ENCODE results near the gene PPP3R2. TPM values are rescaled to one million over a fixed set of nuclear protein-coding genes. Genes with fewer than 3 reads are reported as not detected.

The PPP3R2 gene
- polyA plus RNA-seq, 2 of the 4 experiments (the other 2 are of a cell fraction): not detected

DNA sequence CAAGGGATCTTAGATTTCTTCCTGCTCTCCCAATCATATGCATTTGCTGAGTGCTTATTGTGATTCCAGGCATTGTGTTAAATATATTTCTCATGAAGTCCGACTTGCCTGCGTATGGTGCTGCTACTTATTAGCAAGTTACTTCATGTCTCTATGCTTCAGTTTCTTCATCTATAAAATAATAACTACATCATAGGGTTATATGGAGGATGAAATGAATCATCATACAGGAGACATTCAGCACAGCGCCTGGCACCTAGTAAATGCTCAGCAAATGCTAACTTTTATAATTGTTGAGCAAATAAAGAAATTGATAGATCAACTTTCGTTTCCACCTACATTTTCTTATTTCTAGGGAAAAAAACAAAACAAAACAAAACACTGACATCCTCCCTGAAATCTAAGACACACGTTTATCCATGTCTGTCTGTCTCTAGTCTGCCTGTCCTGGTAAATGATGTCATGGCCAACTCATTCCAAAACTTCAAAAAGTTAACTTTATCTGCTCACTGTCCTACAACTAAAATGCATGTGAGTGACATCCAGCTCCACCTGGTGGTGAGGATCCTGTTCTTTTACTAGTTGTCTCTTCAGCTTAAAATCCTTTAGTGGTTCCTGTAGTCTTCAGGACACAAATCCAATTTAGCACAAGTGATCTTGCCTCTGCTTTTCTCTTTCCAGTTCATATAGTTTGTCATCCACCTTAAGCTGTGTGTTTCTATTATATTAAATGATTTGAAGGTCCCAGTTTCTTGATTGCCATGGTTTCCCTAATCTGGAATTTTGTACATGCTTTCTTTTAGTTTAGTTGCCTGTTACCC lies 27.7 kb downstream of the PPP3R2 start (continued):
- TF ChIP-seq REST (IDR thresholded peaks at IDR 0.05): no peak
- TF ChIP-seq HDAC2 (IDR thresholded peaks at IDR 0.05): no peak
- TF ChIP-seq GATA3 (IDR thresholded peaks at IDR 0.05; ENCODE audit: borderline replicate concordance): no peak
- no peak for TF ChIP-seq HOXB5 (CRISPR knock-in tag; IDR thresholded peaks at IDR 0.05)

DNA sequence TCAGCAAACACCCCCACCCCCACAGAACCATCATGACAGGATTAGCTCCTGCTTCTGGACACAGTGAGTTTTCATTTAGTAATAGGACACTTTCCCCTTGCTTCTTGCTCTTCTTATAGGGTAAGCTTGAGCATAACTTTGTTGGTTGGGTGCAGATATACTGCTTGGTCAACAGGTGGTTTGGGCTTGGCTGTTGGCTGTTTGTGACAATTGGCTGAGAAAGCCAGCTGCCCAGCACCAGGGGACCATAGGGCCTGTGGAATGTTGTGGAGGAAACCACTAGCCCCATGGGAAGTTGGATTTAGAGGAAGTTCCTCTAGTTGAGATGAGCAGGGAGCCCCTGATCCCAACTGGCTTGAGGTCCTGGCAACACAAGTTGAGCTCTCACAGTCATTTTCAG lies 30.5 kb downstream of the PPP3R2 start:
- POLR2A ChIA-PET: no interaction called here
- CTCF ChIA-PET: interaction anchor here (1.0 to 3.3 kb wide), 4 partner anchors 103 to 116 kb away, joined by 4 to 12 read pairs (median 6); no protein-coding TSS in a partner anchor
- Histone ChIP-seq H3K4me1 (no peaks in the 10 kb centered on the region), H3K27ac (no peak overlapping the region), H3K4me2 (no peak overlapping the region), H3K4me3 (no peak overlapping the region), H3K9me3 (no peaks in the 10 kb centered on the region)
- TF ChIP-seq MAX (IDR thresholded peaks at IDR 0.05) (no peak), HOXB5 (CRISPR knock-in tag; IDR thresholded peaks at IDR 0.05) (no peak), TP53 (CRISPR knock-in tag; IDR thresholded peaks at IDR 0.05) (no peak), POLR2AphosphoS2 (conservative IDR thresholded peaks at IDR 0.05; ENCODE audit: low read length) (no peak), HOXA7 (CRISPR knock-in tag; IDR thresholded peaks at IDR 0.05) (no peak), RNF2 (IDR thresholded peaks at IDR 0.05; ENCODE audit: borderline replicate concordance, low read depth) (no peak), POLR2A (IDR thresholded peaks at IDR 0.05; ENCODE audit: low read length) (no peak), MAFK (IDR thresholded peaks at IDR 0.05; ENCODE audit: partially characterized antibody) (no peak), BHLHE40 (IDR thresholded peaks at IDR 0.05; ENCODE audit: low read depth, low read length) (no peak), HEYL (CRISPR knock-in tag; IDR thresholded peaks at IDR 0.05) (no peak), ZSCAN20 (CRISPR knock-in tag; IDR thresholded peaks at IDR 0.05) (no peak), RARB (CRISPR knock-in tag; IDR thresholded peaks at IDR 0.05) (no peak), CHD4 (IDR thresholded peaks at IDR 0.05; ENCODE audit: borderline replicate concordance) (no peak), FOSB (CRISPR knock-in tag; IDR thresholded peaks at IDR 0.05) (no peak)
- TF ChIP-seq, protein P1, sequence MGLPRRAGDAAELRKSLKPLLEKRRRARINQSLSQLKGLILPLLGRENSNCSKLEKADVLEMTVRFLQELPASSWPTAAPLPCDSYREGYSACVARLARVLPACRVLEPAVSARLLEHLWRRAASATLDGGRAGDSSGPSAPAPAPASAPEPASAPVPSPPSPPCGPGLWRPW (IDR thresholded peaks at IDR 0.05): no peak
- ATAC-seq: no peak
- no peak for FAIRE-seq
- DNase-seq (ENCODE audit: low read depth in 1 of 2, low spot score in 1 of 2): no peak

GRCh38 chr9:101562966-101563365 lies 31.8 kb downstream of the PPP3R2 start:
- no peaks in the 10 kb centered on the region for H3K4me1 ChIP-seq
- 89% methylated on average over 1 of the region's 1 CpG for WGBS (ENCODE audit: missing lambda C conversion rate)
- H3K4me2 ChIP-seq: no peak overlapping the region
- H3K27ac ChIP-seq: no peak overlapping the region
- FAIRE-seq: no peak
- ChIA-PET CTCF (interaction anchor here (1.0 to 3.3 kb wide), 5 partner anchors 9 to 114 kb away, joined by 3 to 12 read pairs (median 6); no protein-coding TSS in a partner anchor), POLR2A (no interaction called here)
- no peaks in the 10 kb centered on the region for H3K9me3 ChIP-seq
- no peak for ATAC-seq
- DNase-seq (ENCODE audit: low read depth in 1 of 2, low spot score in 1 of 2): no peak
- no peak overlapping the region for H3K4me3 ChIP-seq
- no peak for TF ChIP-seq CBX8 (IDR thresholded peaks at IDR 0.05)
- TF ChIP-seq GATA3 (IDR thresholded peaks at IDR 0.05; ENCODE audit: borderline replicate concordance): no peak
- TF ChIP-seq EHMT2 (IDR thresholded peaks at IDR 0.05; ENCODE audit: low read depth): no peak
- TF ChIP-seq ELK1 (IDR thresholded peaks at IDR 0.05; ENCODE audit: low read depth, low read length): no peak
- TF ChIP-seq CEBPB (IDR thresholded peaks at IDR 0.05): no peak
- no peak for TF ChIP-seq EP300 (IDR thresholded peaks at IDR 0.05)
- no peak for TF ChIP-seq KDM1A (IDR thresholded peaks at IDR 0.05; ENCODE audit: low read depth)
- TF ChIP-seq E2F6 (IDR thresholded peaks at IDR 0.05; ENCODE audit: borderline replicate concordance, low read depth): no peak
- TF ChIP-seq HDAC2 (IDR thresholded peaks at IDR 0.05): no peak
- TF ChIP-seq MAZ (IDR thresholded peaks at IDR 0.05; ENCODE audit: borderline replicate concordance, low read depth, low read length): no peak
- TF ChIP-seq TP53 (CRISPR knock-in tag; IDR thresholded peaks at IDR 0.05): no peak
- no peak for TF ChIP-seq PHF8 (IDR thresholded peaks at IDR 0.05; ENCODE audit: borderline replicate concordance, low read depth)
- TF ChIP-seq CHD4 (IDR thresholded peaks at IDR 0.05; ENCODE audit: borderline replicate concordance): no peak
- no peak for TF ChIP-seq PBX3 (IDR thresholded peaks at IDR 0.05)
- TF ChIP-seq ZNF302 (CRISPR knock-in tag; IDR thresholded peaks at IDR 0.05): no peak
